Gastrocnemius medialis (tissue), 4 donors: ENCODE measurements around the gene CXADR. TPM values are rescaled to one million over a fixed set of nuclear protein-coding genes. Genes with fewer than 3 reads are reported as not detected.
A peak's percentile ranks its signal among the peaks of the same experiment; 100 is the strongest.

Source experiments
- ATAC-seq, 2 donors: fragments of 150-250 bp; one replicate each; pipeline ENCODE4 v1.9.1; 2016
- DNase-seq, 2 donors: peaks; one replicate each; pipeline ENCODE4 v3.0.0-alpha.2; 2019
- H3K27ac ChIP-seq, 4 donors: fragments of 200-600 bp; sonication (generic); 1 replicate in 1 of 4; 2 replicates in 3 of 4; pipeline ENCODE4 v1.5.1; 2016 to 2018; ENCODE audit warnings: mild to moderate bottlenecking in 2 of 4, moderate library complexity in 1 of 4
- H3K27me3 ChIP-seq, 3 donors: fragments of 200-600 bp; sonication (generic) in 2 of 3; 1 replicate in 1 of 3; 2 replicates in 2 of 3; pipeline versions ENCODE4 v1.5.1 to v1.6.0; 2016 to 2019; ENCODE audit warnings: mild to moderate bottlenecking in 1 of 3, moderate library complexity in 1 of 3
- H3K36me3 ChIP-seq, 2 donors: fragments of 200-600 bp; sonication (generic) in 1 of 2; one replicate each; pipeline ENCODE4 v1.5.1; 2017 to 2018
- H3K4me1 ChIP-seq, 2 donors: fragments of 200-600 bp; sonication (generic) in 1 of 2; one replicate each; pipeline ENCODE4 v1.5.1; 2016 to 2017; ENCODE audit warnings: mild to moderate bottlenecking in 2 of 2
- H3K4me3 ChIP-seq, 4 donors: fragments of 200-600 bp; sonication (generic) in 3 of 4; 1 replicate in 1 of 4; 2 replicates in 3 of 4; pipeline ENCODE4 v1.5.1; 2016 to 2019; ENCODE audit warnings: mild to moderate bottlenecking in 2 of 4
- H3K9me3 ChIP-seq, 3 donors: fragments of 200-600 bp; sonication (generic) in 2 of 3; 1 replicate in 1 of 3; 2 replicates in 2 of 3; pipeline ENCODE4 v1.5.1; 2016 to 2019
- POLR2A ChIP-seq, 2 donors: fragments of 450-650 bp; IDR thresholded peaks; one replicate each; pipeline ENCODE4 v1.6.1; 2017; ENCODE audit warnings: antibody characterized with exemption in 2 of 2, mild to moderate bottlenecking in 2 of 2, moderate library complexity in 2 of 2
- in situ Hi-C, 4 donors: fragments of 200-750 bp; cut with MboI; loops; one replicate each; pipeline versions ENCODE4 v1.15.0 to v1.8.0; 2017; ENCODE audit warnings: low sequenced_read_pairs in 4 of 4
- intact Hi-C: fragments of 100-400 bp; cut with DNase I; formaldehyde crosslinking; loops from one replicate; pipeline ENCODE4 v1.15.1; 2023; ENCODE audit warnings: low total_unique reads
- total RNA-seq, 4 donors: library from RNA; depleted of rRNA; stranded (reverse); fragments of >200 nt; gene quantifications; one replicate each; pipeline versions ENCODE4 v1.1.0 to v1.2.3, GENCODE V29; 2016
- TF ChIP-seq, protein P1 (sequence below), 5 experiments: fragments of 450-650 bp in 3 of 5; fragments of 200-600 bp in 2 of 5; sonication (generic) in 2 of 5; IDR thresholded peaks in 4 of 5; conservative IDR thresholded peaks in 1 of 5; 1 replicate in 4 of 5; 2 replicates in 1 of 5; pipeline ENCODE4 v1.5.1; 2016 to 2019; ENCODE audit warnings: antibody characterized with exemption in 5 of 5, mild to moderate bottlenecking in 3 of 5, moderate library complexity in 3 of 5

CXADR gene
- total RNA-seq, 4 donors from 2014 or later = 0.35 to 0.68 TPM; not detected in 2

DNA sequence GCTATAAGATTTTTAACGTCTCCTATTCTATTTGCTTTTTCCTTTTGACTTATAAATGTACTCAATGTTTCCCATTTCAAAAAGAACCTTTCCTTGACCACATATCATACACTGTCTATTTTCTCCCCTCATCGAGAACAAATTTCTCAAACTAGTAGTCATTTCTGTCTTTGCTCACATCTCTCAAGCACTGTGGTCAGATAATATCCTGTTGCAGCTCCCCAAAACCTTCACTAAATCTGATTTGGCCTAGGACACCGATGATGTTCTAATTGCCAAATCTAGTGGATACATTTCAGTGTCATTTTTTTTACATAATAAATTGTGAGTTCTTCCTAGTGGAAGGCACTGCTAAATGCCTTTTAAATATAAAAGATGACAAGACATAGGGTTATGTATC lies 19.4 kb downstream of the CXADR start:
- Histone ChIP-seq H3K36me3 (no peaks in the 10 kb centered on the region), H3K27ac (no peak overlapping the region), H3K4me3 (no peak overlapping the region), H3K27me3 (no peaks in the 10 kb centered on the region), H3K4me1 (no peaks in the 10 kb centered on the region), H3K9me3 (no peaks in the 10 kb centered on the region)
- intact Hi-C loops = no loop called here
- TF ChIP-seq POLR2A (IDR thresholded peaks at IDR 0.05) = no peak
- ATAC-seq = no peak
- in situ Hi-C loops = no loop called here
- no peak for DNase-seq

DNA sequence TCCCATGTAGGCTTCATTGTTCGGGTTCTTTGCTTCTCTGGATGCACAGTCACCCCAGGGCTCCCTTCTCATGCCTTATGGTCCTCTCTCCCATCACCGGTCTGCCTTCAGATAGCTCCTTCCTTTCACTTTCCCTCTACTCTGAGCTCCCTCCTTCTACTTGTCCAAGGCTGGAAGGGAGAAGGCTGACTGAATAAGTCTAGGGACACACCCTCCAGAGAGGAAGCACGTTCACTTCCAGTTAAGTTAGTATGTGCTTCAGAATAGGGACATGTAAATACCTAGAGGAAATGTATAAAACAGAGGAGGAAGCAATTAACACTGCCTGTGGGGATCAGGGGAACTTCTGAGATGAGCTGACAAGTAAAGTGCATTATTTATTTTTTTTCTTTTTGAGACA lies 23.5 kb downstream of the CXADR start:
- TF ChIP-seq, protein P1, sequence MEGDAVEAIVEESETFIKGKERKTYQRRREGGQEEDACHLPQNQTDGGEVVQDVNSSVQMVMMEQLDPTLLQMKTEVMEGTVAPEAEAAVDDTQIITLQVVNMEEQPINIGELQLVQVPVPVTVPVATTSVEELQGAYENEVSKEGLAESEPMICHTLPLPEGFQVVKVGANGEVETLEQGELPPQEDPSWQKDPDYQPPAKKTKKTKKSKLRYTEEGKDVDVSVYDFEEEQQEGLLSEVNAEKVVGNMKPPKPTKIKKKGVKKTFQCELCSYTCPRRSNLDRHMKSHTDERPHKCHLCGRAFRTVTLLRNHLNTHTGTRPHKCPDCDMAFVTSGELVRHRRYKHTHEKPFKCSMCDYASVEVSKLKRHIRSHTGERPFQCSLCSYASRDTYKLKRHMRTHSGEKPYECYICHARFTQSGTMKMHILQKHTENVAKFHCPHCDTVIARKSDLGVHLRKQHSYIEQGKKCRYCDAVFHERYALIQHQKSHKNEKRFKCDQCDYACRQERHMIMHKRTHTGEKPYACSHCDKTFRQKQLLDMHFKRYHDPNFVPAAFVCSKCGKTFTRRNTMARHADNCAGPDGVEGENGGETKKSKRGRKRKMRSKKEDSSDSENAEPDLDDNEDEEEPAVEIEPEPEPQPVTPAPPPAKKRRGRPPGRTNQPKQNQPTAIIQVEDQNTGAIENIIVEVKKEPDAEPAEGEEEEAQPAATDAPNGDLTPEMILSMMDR (IDR thresholded peaks at IDR 0.05 in 4 of 5, conservative IDR thresholded peaks at IDR 0.05 in 1 of 5) = no peak
- no peak for TF ChIP-seq POLR2A (IDR thresholded peaks at IDR 0.05)
- Histone ChIP-seq H3K27me3 (no peaks in the 10 kb centered on the region), H3K36me3 (no peaks in the 10 kb centered on the region), H3K4me1 (no peaks in the 10 kb centered on the region), H3K4me3 (no peak overlapping the region), H3K27ac (no peak overlapping the region), H3K9me3 (no peaks in the 10 kb centered on the region)
- intact Hi-C loops (no loop called here), in situ Hi-C loops (no loop called here)
- ATAC-seq (no peak), DNase-seq (no peak)

DNA sequence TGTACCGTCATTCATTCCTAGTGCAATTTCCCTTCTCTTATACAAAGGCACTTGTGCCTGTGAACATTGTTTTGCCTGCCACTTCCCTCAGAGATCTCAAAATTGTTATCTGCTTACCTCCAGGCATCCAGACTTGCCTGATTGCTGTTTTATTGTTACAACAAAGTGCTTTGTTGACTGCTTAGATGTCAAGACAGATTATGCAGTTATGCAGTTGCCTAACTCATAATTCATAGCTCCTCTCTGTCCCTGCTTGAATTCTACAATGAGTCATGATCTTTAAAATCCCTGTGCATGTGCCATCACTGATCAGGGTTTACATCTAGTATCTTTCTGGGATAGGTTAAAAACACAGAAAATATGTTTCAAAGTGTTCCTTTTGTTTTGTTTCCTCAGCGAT lies 24.5 kb downstream of the CXADR start:
- ATAC-seq = no peak
- Histone ChIP-seq H3K4me1 (no peaks in the 10 kb centered on the region), H3K4me3 (no peak overlapping the region), H3K36me3 (no peaks in the 10 kb centered on the region), H3K27me3 (no peaks in the 10 kb centered on the region), H3K9me3 (no peaks in the 10 kb centered on the region), H3K27ac (no peak overlapping the region)
- in situ Hi-C loops (no loop called here), intact Hi-C loops (no loop called here)
- TF ChIP-seq POLR2A (IDR thresholded peaks at IDR 0.05) = no peak
- TF ChIP-seq, protein P1 (IDR thresholded peaks at IDR 0.05 in 4 of 5, conservative IDR thresholded peaks at IDR 0.05 in 1 of 5) = no peak
- no peak for DNase-seq

DNA sequence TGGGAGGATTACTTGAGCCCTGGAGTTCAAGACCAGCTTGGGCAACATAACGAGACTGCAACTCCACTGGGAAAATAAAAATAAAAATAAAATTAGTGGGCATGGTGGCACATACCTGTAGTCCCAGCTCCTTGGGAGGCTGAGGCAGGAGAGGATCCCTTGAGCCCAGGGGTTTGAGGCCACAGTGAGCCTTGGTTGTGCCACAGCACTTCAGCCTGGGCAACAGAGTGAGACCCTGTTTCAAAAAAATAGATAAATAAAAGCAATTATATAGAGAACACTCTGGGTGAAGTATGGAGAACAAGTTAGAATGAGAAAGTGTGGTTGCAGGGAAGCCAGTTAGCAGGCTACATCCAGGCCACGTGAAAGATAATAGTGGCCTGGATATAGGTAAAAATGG lies 25.7 kb downstream of the CXADR start:
- no peak for TF ChIP-seq POLR2A (IDR thresholded peaks at IDR 0.05)
- Histone ChIP-seq H3K27me3 (no peaks in the 10 kb centered on the region), H3K4me1 (no peaks in the 10 kb centered on the region), H3K36me3 (no peaks in the 10 kb centered on the region), H3K9me3 (no peaks in the 10 kb centered on the region), H3K27ac (no peak overlapping the region), H3K4me3 (no peak overlapping the region)
- in situ Hi-C loops (no loop called here), intact Hi-C loops (no loop called here)
- ATAC-seq = no peak
- DNase-seq = no peak

DNA sequence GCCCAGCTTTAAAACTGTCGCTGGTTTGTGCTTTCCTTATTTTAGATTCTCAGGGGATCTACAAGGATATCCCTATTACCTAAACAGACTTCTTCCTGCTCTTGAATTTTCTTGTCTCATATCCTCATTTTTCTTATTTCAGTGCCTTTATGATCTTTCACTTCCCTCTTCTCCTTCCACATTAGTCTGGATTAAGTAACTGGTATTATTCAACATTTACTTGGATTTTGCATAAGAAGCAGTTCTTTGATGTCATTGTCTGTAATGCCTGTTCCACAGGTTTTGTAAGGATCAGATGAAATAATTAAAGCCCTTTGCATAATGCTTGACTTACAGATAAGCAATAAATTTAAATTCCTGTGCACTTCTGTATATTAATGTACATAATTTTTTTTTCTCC lies 26.5 kb downstream of the CXADR start:
- Histone ChIP-seq H3K4me3 (no peak overlapping the region), H3K36me3 (no peaks in the 10 kb centered on the region), H3K9me3 (no peaks in the 10 kb centered on the region), H3K27me3 (no peaks in the 10 kb centered on the region), H3K27ac (no peak overlapping the region), H3K4me1 (no peaks in the 10 kb centered on the region)
- no peak for ATAC-seq
- no peak for DNase-seq
- TF ChIP-seq, protein P1 (IDR thresholded peaks at IDR 0.05 in 4 of 5, conservative IDR thresholded peaks at IDR 0.05 in 1 of 5) = no peak
- no peak for TF ChIP-seq POLR2A (IDR thresholded peaks at IDR 0.05)
- intact Hi-C loops (no loop called here), in situ Hi-C loops (no loop called here)

DNA sequence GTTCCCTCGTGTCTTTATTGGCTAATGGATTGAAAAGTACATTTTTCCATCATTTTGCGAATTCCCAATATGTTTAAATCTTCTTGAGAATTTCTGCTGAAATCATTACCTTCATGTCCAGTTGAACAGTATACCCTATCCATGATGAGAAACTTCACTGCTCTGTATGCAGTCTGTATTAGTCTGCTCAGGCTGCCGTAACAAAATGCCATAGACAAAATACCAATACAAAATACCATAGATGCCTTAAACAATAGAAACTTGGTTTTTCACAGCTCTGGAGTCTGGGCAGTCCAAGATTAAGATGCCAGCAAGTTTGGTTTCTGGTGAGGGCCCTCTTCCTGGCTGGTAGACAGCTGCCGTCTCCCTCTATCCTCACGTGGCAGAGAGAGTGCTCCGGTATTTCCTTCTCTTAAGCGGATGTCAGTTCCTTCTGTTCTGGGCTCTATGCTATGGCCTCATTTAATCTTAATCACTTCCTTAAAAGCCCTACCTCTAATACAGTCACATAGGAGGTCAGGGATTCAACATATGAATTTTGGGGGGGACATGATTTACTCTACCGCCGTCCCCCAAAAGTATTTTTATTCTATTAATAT lies 27.0 kb downstream of the CXADR start:
- intact Hi-C loops = no loop called here
- H3K9me3 ChIP-seq = no peaks in the 10 kb centered on the region
- no peaks in the 10 kb centered on the region for H3K4me1 ChIP-seq
- TF ChIP-seq, protein P1 (IDR thresholded peaks at IDR 0.05 in 4 of 5, conservative IDR thresholded peaks at IDR 0.05 in 1 of 5) = no peak
- TF ChIP-seq POLR2A (IDR thresholded peaks at IDR 0.05) = no peak
- DNase-seq (peak in 1 of 2 donors; percentile 16), ATAC-seq (no peak)
- no peak overlapping the region for H3K4me3 ChIP-seq
- in situ Hi-C loops = no loop called here
- H3K36me3 ChIP-seq = no peaks in the 10 kb centered on the region
- no peaks in the 10 kb centered on the region for H3K27me3 ChIP-seq
- H3K27ac ChIP-seq = no peak overlapping the region
